HepG2 (cell line): ENCODE data around the gene ANXA2. TPM values are rescaled to one million over a fixed set of nuclear protein-coding genes. Genes with fewer than 3 reads are reported as not detected.

Experiments used
- AHDC1 ChIP-seq: sonication (generic); formaldehyde crosslinking; IDR thresholded peaks from 2 replicates; pipeline ENCODE4 v1.5.1; 2020; ENCODE audit warnings: mild to moderate bottlenecking, missing genetic modification reagents, borderline replicate concordance
- ATRX ChIP-seq: sonication (generic); formaldehyde crosslinking; IDR thresholded peaks from 2 replicates; pipeline ENCODE4 v1.4.0; 2020; ENCODE audit warnings: missing genetic modification reagents, borderline replicate concordance
- BORCS8-MEF2B ChIP-seq: sonication (generic); formaldehyde crosslinking; IDR thresholded peaks from 2 replicates; pipeline ENCODE4 v1.8.0; 2022; ENCODE audit warnings: mild to moderate bottlenecking, missing genetic modification reagents
- CENPT ChIP-seq: sonication (generic); formaldehyde crosslinking; IDR thresholded peaks from 2 replicates; pipeline ENCODE4 v1.8.0; 2022; ENCODE audit warnings: low read depth, mild to moderate bottlenecking, moderate library complexity, missing genetic modification reagents
- KLF16 ChIP-seq, 2 experiments: sonication (generic) in 1 of 2; formaldehyde crosslinking in 1 of 2; IDR thresholded peaks; 2 replicates each; pipeline versions ENCODE4 v1.6.1 to v1.8.0; 2016 to 2023; ENCODE audit warnings: missing genetic modification reagents in 2 of 2, missing compliant biosample characterization in 1 of 2
- MXI1 ChIP-seq: IDR thresholded peaks from 3 replicates; pipeline ENCODE4 v1.6.1; 2012; ENCODE audit warnings: low read depth, low read length, inconsistent platforms, borderline replicate concordance
- SP2 ChIP-seq: sonication (generic); formaldehyde crosslinking; IDR thresholded peaks from 2 replicates; pipeline ENCODE4 v1.5.1; 2020; ENCODE audit warnings: mild to moderate bottlenecking, missing genetic modification reagents
- ZNF318 ChIP-seq: sonication (generic); formaldehyde crosslinking; IDR thresholded peaks from 2 replicates; pipeline ENCODE4 v1.4.0; 2020; ENCODE audit warnings: mild to moderate bottlenecking, missing genetic modification reagents
- polyA plus RNA-seq, 8 experiments: library from polyadenylated mRNA; depleted of rRNA in 3 of 8; stranded (reverse) in 7 of 8; unstranded in 1 of 8; fragments of >200 nt; fragmentation: Illumina TruSeq in 4 of 8; extraction: Trizol in 4 of 8; gene quantifications; 2 replicates each; pipeline versions ENCODE4 v1.2.1 to v1.2.3, GENCODE V29; 2011 to 2016; ENCODE audit warnings: low read depth in 4 of 8, missing spikeins in 1 of 8, mixed read lengths in 1 of 8; ENCODE audit not compliant: insufficient read depth in 1 of 8
- total RNA-seq, 5 experiments: library from RNA; depleted of rRNA; stranded (reverse); fragments of >200 nt; fragmentation: Illumina TruSeq; extraction: Trizol; gene quantifications; 2 replicates each; pipeline ENCODE4 v1.2.3, GENCODE V29; 2016; ENCODE audit warnings: low read depth in 1 of 5
- TF ChIP-seq, protein P1 (sequence below): sonication (generic); formaldehyde crosslinking; IDR thresholded peaks from 2 replicates; pipeline ENCODE4 v1.4.0; 2020; ENCODE audit warnings: missing genetic modification reagents

ANXA2 gene
- total and polyA plus RNA-seq, 2 of the 13 experiments (the other 11 are each of a cell fraction or from before 2014, with no cell fraction given) = 196 to 613 TPM

DNA sequence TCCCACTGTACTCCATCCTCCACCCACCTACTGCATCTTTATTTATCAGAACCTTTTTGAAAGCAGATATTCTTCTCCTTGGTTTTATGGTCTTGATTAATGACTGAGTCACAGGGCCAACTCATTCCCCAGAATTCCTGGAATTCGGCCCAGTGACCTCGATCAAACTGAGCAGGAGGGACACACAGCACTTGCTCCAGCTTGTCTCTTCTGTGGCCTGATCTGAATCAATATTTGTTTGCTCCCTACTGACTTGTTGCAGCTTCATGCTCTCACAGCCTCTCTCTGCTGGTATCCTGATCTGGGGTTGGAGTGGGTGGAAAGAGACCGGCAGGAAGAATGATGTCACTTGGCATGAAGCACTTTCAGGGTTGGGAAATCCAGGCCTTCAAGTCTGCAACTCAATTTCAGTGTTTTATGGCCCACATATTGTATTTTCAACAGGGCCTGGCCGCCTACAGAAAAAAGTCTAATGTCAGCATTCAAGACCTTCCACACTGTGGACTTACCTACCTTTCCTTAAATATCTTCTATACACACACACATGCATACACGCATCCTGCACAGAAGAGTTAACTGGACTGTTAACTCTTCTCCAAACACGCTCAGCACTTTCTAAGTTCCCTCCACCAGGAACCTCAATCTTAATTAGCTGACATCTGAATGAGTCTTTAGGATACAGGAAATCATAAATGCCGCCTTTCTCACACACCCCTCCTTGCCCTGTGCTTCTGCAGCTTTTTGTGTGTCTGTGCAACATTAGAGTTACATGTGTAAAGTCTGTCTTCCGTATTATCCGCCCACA, 4.6 kb downstream of the ANXA2 start (continued):
- peak; percentile 72; the same call in 1 of the 2 replicates for TF ChIP-seq AHDC1 (CRISPR knock-in tag)
- no peak for TF ChIP-seq ATRX
- peak; percentile 68; the same call in 1 of the 3 replicates for TF ChIP-seq MXI1
- TF ChIP-seq SP2 = no peak
- TF ChIP-seq, protein P1, sequence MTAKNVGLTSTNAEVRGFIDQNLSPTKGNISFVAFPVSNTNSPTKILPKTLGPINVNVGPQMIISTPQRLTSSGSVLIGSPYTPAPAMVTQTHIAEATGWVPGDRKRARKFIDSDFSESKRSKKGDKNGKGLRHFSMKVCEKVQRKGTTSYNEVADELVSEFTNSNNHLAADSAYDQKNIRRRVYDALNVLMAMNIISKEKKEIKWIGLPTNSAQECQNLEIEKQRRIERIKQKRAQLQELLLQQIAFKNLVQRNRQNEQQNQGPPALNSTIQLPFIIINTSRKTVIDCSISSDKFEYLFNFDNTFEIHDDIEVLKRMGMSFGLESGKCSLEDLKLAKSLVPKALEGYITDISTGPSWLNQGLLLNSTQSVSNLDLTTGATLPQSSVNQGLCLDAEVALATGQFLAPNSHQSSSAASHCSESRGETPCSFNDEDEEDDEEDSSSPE (CRISPR knock-in tag) = peak; percentile 52
- TF ChIP-seq CENPT (CRISPR knock-in tag) = no peak
- no peak for TF ChIP-seq ZNF318 (CRISPR knock-in tag)
- TF ChIP-seq BORCS8-MEF2B (CRISPR knock-in tag) = no peak
- peak in 1 of 2 experiments; percentile 42; a peak in 1 of 4 replicates for TF ChIP-seq KLF16 (CRISPR knock-in tag; IDR thresholded peaks at IDR 0.05)
